Hair follicle dermal papilla cell (primary cell): Measurements from ENCODE around the gene NEXN. TPM values are rescaled to one million over a fixed set of nuclear protein-coding genes. Genes with fewer than 3 reads are reported as not detected.

Experiments
- total RNA-seq: library from RNA; depleted of rRNA; stranded (reverse); fragments of >200 nt; gene quantifications from 2 replicates; pipeline ENCODE4 v1.2.3, GENCODE V29; 2012

The NEXN gene
- total RNA-seq, result 5.4 and 9.6 TPM in 2 replicates

GRCh38 chr1:77888081-77888780, at the start of gene NEXN:
TSS of gene NEXN (plus strand) at chr1:77888624. CDS start at chr1:77916107, 27,483 bp downstream.

GRCh38 chr1:77978969-77979876, 90.8 kb downstream of the NEXN start, which contains the start of gene FUBP1:
TSS of gene FUBP1 (minus strand) at chr1:77979072. CDS start at chr1:77979004, 68 bp downstream.

Other genes starting within 250 kb of the NEXN start
- gene ZZZ3, start 206.0 kb upstream of the NEXN start, total RNA-seq, result 97.0 and 109 TPM in 2 replicates
- 92.5 and 107 TPM in 2 replicates for gene USP33, start 128.8 kb upstream of the NEXN start, total RNA-seq
- 15.5 and 17.4 TPM in 2 replicates for gene MIGA1, start 109.0 kb upstream of the NEXN start, total RNA-seq
- gene FUBP1, start 90.4 kb downstream of the NEXN start, total RNA-seq, result 90.8 and 108 TPM in 2 replicates
- gene DNAJB4, start 116.3 kb downstream of the NEXN start, total RNA-seq, result 25.2 and 38.4 TPM in 2 replicates
- under 0.01 and 0.12 TPM in 2 replicates for gene GIPC2, start 157.3 kb downstream of the NEXN start, total RNA-seq